ENCODE results near the gene IRF9.

The IRF9 gene

DNA sequence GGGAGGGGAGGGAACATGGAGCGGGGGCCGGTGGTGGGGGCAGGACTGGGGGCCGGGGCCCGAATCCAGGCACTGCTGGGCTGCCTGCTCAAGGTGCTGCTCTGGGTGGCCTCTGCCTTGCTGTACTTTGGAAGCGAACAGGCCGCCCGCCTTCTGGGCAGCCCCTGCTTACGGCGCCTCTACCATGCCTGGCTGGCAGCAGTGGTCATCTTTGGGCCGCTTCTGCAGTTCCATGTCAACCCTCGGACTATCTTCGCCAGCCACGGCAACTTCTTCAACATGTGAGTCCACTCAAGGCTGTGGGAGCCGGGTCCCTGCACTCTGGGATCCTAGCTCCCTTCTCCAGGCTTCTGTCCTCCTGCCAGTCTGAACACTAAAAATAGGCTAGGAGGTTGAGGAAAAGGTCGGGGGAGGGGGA lies 29.5 kb upstream of the IRF9 start:
- TF ChIP-seq, protein P1, sequence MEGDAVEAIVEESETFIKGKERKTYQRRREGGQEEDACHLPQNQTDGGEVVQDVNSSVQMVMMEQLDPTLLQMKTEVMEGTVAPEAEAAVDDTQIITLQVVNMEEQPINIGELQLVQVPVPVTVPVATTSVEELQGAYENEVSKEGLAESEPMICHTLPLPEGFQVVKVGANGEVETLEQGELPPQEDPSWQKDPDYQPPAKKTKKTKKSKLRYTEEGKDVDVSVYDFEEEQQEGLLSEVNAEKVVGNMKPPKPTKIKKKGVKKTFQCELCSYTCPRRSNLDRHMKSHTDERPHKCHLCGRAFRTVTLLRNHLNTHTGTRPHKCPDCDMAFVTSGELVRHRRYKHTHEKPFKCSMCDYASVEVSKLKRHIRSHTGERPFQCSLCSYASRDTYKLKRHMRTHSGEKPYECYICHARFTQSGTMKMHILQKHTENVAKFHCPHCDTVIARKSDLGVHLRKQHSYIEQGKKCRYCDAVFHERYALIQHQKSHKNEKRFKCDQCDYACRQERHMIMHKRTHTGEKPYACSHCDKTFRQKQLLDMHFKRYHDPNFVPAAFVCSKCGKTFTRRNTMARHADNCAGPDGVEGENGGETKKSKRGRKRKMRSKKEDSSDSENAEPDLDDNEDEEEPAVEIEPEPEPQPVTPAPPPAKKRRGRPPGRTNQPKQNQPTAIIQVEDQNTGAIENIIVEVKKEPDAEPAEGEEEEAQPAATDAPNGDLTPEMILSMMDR (IDR thresholded peaks at IDR 0.05; ENCODE audit: insufficient read depth, missing control alignments), result no peak
- no peak for DNase-seq (ENCODE audit: insufficient read length, low spot score)
- FAIRE-seq, result no peak

DNA sequence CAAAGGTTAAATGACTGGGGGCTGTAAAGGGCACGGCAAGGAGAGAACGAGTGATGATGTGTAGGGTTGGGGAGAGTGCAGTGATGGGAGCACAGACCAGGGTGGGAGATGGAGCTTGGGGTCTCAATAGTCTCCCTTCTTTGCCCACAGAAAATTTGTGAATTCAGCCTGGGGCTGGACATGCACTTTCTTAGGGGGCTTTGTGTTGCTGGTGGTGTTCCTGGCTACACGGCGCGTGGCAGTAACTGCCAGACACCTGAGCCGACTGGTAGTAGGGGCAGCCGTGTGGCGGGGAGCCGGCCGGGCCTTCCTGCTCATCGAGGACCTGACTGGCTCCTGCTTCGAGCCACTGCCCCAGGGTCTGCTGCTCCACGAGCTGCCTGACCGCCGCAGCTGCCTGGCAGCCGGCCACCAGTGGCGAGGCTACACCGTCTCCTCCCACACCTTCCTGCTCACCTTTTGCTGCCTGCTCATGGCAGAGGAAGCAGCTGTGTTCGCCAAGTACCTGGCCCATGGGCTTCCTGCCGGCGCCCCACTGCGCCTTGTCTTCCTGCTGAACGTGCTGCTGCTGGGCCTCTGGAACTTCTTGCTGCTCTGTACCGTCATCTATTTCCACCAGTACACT lies 28.9 kb upstream of the IRF9 start:
- TF ChIP-seq, protein P1 (IDR thresholded peaks at IDR 0.05; ENCODE audit: insufficient read depth, missing control alignments), result no peak
- no peak for DNase-seq (ENCODE audit: insufficient read length, low spot score)
- no peak for FAIRE-seq

DNA sequence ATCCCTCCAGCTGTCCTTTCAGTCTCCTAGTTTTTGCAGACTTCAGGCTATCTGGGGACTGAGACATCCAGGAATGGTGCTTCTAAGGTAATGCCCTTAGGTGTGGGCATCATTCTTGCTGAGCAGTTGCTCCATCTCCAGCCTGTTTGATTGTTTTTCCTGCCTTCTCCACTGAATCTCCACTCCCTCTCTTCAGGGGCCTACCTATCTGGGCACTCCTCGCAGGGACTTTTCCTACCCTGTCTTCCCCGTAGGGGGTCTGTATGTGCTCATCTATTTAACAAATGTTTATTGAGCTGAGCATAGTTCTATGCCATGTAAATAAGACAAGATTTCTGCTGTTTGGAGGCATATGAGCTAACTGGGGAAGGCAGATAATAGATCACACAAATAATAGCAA lies 28.1 kb upstream of the IRF9 start:
- TF ChIP-seq, protein P1 (IDR thresholded peaks at IDR 0.05; ENCODE audit: insufficient read depth, missing control alignments), result no peak
- DNase-seq (ENCODE audit: insufficient read length, low spot score) (no peak), FAIRE-seq (no peak)

DNA sequence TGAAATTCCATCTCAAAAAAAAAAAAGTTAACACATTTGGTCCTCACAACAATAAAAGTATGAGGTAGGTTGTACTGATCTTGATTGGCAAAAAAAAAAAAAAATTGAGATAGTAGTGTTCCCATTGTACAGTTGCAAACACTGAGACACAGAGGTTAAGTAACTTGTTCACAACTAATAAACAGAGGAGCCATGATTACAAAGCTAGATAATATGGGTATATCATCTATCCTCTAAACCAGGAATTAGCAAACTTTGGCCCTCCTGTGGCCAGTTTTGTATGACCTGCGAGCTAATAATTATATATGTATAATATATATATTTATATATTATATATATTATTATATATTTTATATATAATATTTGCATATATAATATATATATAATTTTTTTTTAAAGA lies 27.3 kb upstream of the IRF9 start:
- DNase-seq (ENCODE audit: insufficient read length, low spot score) (no peak), FAIRE-seq (no peak)
- TF ChIP-seq, protein P1 (IDR thresholded peaks at IDR 0.05; ENCODE audit: insufficient read depth, missing control alignments), result no peak

DNA sequence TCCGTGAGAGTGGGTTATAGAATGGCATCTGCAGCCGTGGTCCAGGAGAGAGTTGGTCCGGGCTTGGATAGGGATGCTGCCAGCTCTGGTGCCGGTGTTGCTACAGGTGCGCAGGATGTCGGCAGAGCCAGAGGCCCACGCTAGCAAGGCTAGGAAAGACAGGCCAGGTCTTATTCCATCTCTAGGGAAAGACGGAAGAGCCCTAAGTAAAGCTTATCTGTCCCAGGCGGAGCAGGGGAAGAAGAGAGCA lies 25.6 kb upstream of the IRF9 start:
- TF ChIP-seq, protein P1 (IDR thresholded peaks at IDR 0.05; ENCODE audit: insufficient read depth, missing control alignments), result no peak
- no peak for FAIRE-seq
- no peak for DNase-seq (ENCODE audit: insufficient read length, low spot score)

DNA sequence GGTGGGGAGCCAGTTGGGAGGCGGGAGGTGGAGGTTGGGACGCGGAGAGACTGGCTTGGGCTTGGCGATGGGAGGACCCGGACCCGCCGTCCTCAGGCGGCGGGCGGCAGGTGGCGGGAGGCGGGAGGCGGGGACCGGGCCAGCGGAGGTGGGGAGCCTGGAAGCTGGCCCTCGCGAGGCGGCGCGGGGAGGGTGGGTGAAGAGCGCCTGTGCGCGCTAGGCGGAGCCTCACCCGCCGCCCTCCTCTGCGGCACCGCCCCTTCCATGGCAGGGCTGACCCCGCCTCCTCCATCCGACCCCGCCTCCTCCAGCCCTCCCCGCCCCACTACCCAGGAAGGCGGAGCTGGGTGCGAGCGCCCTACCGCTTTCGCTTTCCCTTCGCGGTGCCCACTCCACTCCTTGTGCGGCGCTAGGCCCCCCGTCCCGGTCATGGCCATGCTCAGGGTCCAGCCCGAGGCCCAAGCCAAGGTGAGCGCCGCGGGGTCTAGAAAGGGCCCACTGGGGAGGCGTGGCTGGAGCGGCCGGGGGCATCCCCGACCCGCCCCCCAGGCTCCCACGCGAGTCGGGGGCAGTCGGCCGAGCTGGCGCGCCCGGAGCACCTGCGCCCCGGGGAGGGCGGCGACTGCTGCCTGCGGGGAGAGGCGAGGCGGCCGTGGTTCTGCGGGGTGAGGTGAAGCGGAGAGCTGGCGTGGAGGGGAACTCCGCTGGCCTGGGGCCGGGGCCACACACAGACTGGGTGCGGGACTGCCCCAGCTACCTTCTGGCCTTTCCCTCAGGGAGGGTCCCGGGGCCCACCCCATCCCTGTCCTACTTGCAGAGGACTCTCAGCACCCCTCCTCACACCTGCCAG lies 25.0 kb upstream of the IRF9 start, which contains the start of gene PSME1:
TSS of gene PSME1 (plus strand) at position 361 of the 850 bp plus-strand sequence. CDS start at position 430, 69 bp downstream.
- DNase-seq (ENCODE audit: insufficient read length, low spot score), result peak; percentile 90
- TF ChIP-seq, protein P1 (IDR thresholded peaks at IDR 0.05; ENCODE audit: insufficient read depth, missing control alignments), result no peak
- no peak for FAIRE-seq
